ENCODE measurements around the gene LCN2.
"Not testable (repeated sequence)": the region's sequence is repeated elsewhere in the genome, so short reads cannot be mapped to it uniquely, and the experiment has no call there.

DNA sequence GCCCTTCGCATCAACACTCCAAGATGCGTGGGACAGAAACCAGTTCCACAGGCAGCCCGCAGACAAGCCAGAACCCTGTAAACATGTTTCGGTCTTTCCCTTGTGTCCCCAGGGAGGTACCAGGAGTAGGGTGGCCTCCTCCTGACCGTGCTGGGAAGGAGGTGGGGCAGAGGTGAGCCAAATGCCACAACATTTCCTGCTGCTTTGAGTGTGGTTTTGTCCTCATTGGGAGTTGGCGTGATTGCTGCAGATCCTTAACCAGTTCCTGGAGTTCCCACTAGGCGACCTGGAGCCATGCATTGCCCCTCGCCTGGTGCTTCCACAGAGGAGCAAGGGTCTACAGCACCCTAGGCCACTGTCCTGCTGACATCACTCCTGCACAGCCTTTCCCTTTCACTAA lies 13.7 kb upstream of the LCN2 start:
- TF ChIP-seq CTCF (IDR thresholded peaks at IDR 0.05; ENCODE audit: insufficient read depth, low read length, poor library complexity, severe bottlenecking); EZH2phosphoT487 (conservative IDR thresholded peaks at IDR 0.05; ENCODE audit: low read length): not testable (repeated sequence)
